HL-60 (cell line): ENCODE results near the gene HACD2.

Experiments used
- POLR2AphosphoS5 ChIP-seq: IDR thresholded peaks from 2 replicates; pipeline ENCODE4 v1.6.1; 2012; ENCODE audit warnings: low read depth
- TF ChIP-seq, protein P1 (sequence below): IDR thresholded peaks from one replicate; pipeline ENCODE4 v1.5.1; 2011; ENCODE audit warnings: low read length, control low read depth, inconsistent platforms; ENCODE audit not compliant: insufficient read depth

GRCh38 chr3:123593381-123593780, 8.5 kb upstream of the HACD2 start:
- TF ChIP-seq, protein P1, sequence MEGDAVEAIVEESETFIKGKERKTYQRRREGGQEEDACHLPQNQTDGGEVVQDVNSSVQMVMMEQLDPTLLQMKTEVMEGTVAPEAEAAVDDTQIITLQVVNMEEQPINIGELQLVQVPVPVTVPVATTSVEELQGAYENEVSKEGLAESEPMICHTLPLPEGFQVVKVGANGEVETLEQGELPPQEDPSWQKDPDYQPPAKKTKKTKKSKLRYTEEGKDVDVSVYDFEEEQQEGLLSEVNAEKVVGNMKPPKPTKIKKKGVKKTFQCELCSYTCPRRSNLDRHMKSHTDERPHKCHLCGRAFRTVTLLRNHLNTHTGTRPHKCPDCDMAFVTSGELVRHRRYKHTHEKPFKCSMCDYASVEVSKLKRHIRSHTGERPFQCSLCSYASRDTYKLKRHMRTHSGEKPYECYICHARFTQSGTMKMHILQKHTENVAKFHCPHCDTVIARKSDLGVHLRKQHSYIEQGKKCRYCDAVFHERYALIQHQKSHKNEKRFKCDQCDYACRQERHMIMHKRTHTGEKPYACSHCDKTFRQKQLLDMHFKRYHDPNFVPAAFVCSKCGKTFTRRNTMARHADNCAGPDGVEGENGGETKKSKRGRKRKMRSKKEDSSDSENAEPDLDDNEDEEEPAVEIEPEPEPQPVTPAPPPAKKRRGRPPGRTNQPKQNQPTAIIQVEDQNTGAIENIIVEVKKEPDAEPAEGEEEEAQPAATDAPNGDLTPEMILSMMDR, result no peak
- no peak for TF ChIP-seq POLR2AphosphoS5
